ENCODE measurements around the gene RIC8B. TPM values are rescaled to one million over a fixed set of nuclear protein-coding genes. Genes with fewer than 3 reads are reported as not detected.

The RIC8B gene
- total and polyA plus RNA-seq, 7 experiments from 2014 or later, result 8.0 to 21.1 (median 13.4) TPM

DNA sequence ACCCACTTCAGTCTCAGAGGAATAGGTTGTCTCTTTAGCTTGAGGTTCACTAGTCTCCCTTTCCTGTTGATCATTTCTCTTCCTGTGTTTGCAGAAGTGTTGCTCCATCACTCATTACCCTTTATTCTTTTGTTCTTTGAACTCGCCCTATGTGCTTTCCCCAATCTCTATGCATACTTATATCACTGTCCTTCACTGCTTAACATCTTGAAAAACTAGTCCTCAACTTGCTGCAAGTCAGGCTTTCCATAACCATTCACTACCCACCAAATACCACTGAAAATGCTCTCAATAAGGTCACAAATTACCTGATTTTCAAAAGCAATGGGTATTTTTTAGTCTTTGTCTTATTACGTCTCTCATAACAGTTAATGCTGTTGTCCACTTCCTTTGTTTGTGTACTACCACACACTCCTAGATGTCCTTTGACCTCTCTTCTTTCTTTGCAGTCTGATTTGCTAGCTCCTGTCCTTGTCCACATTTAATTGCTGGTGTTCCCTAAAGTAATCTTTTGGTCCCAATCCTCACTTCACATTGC is 80.8 kb downstream of the RIC8B start:
- intact Hi-C loops (cut with micrococcal nuclease), result no loop called here
- H3K4me3 ChIP-seq (ENCODE audit: low read length), result no peak overlapping the region
- ATAC-seq (no peak), DNase-seq (peak in 1 of 9 donors; percentile 19)
- Mint-ChIP-seq H3K27me3 (no peaks in the 10 kb centered on the region), H3K9me3 (no peaks in the 10 kb centered on the region), H3K4me3 (no peak overlapping the region), H3K27ac (no peak overlapping the region), H3K4me1 (peaks cover 0 to 9% (median 5%) of the 10 kb centered on the region in 7 donors), H3K36me3 (peaks cover 0 to 31% (median 7%) of the 10 kb centered on the region in 5 donors)
- H3K9me3 ChIP-seq (ENCODE audit: control insufficient read depth in 2 of 3, low read length in 3 of 3), result no peaks in the 10 kb centered on the region
- CTCF ChIA-PET, result no interaction called here
- H3K27ac ChIP-seq (ENCODE audit: low read depth, low read length), result no peak overlapping the region
- POLR2A ChIA-PET, result no interaction called here
- H3K4me1 ChIP-seq (ENCODE audit: control insufficient read depth in 2 of 2, insufficient read depth in 2 of 2, low read length in 2 of 2), result peaks cover 0 to 5% of the 10 kb centered on the region in 2 donors
- H3K36me3 ChIP-seq (ENCODE audit: control insufficient read depth in 2 of 3, insufficient read depth in 3 of 3, low read length in 3 of 3), result peaks cover 0 to 11% (median 0%) of the 10 kb centered on the region in 3 experiments
- H3K27me3 ChIP-seq (ENCODE audit: control insufficient read depth in 2 of 2, insufficient read depth in 2 of 2, low read length in 2 of 2), result no peaks in the 10 kb centered on the region

DNA sequence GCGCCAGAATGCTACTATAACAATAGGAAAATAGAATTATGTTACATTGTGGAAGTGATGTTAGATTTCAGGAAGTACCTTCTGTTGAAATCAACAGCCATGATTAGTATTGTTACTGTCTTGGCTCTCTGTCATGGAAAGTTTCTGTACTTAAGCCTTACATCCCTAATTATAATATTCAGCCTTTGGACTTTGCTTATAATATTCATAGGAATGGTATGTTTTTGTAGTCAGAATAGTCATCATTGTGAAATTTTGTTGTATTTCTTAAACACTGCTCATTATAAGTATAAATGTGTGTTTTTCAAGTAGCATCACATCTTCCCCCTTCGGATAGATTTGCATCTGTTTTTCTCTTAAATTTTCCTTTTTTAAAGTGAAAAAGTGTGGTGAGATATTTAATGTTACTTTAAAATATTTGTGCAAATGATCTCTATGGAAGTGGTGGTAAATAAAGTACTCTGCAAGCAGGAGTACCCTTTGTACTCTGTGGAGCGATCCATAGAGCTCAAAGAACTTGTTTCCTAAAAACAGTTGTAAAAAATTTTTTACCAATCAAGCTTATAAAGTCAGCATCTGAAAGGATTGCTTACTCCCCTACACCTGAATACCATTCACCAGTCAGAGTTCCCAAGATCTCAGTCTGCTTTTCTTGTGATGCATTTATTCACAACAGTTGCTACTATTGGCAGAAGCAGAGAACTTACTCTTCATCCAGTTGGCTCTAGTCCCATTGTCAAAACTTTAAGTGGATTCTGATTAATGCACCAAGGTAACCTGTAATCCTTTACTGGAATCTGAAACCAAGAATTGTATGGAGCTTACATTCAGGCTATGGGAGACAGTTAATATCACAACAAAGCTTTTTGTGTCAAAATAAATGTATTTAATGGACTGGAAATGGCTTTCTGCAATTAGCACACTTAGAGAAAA is 87.8 kb downstream of the RIC8B start:
- CTCF ChIA-PET, result interaction anchor here (0.6 kb wide), 1 partner anchor 8 kb away, joined by 4 read pairs; no protein-coding TSS in a partner anchor
- no peak overlapping the region for H3K27ac Mint-ChIP-seq
- Histone ChIP-seq H3K4me3 (ENCODE audit: low read length) (no peak overlapping the region), H3K4me1 (ENCODE audit: control insufficient read depth in 2 of 2, insufficient read depth in 2 of 2, low read length in 2 of 2) (no peaks in the 10 kb centered on the region), H3K9me3 (ENCODE audit: control insufficient read depth in 2 of 3, low read length in 3 of 3) (no peaks in the 10 kb centered on the region), H3K27ac (ENCODE audit: low read depth, low read length) (no peak overlapping the region), H3K27me3 (ENCODE audit: control insufficient read depth in 2 of 2, insufficient read depth in 2 of 2, low read length in 2 of 2) (no peaks in the 10 kb centered on the region), H3K36me3 (ENCODE audit: control insufficient read depth in 2 of 3, insufficient read depth in 3 of 3, low read length in 3 of 3) (peaks cover 0 to 13% (median 10%) of the 10 kb centered on the region in 3 experiments)
- no peaks in the 10 kb centered on the region for H3K9me3 Mint-ChIP-seq
- peaks cover 12 to 58% (median 25%) of the 10 kb centered on the region in 5 donors for H3K36me3 Mint-ChIP-seq
- intact Hi-C loops (cut with micrococcal nuclease), result no loop called here
- POLR2A ChIA-PET, result no interaction called here
- H3K4me1 Mint-ChIP-seq, result peaks cover 0 to 5% (median 0%) of the 10 kb centered on the region in 7 donors
- no peak overlapping the region for H3K4me3 Mint-ChIP-seq
- no peak for ATAC-seq
- H3K27me3 Mint-ChIP-seq, result no peaks in the 10 kb centered on the region
- DNase-seq, result no peak

DNA sequence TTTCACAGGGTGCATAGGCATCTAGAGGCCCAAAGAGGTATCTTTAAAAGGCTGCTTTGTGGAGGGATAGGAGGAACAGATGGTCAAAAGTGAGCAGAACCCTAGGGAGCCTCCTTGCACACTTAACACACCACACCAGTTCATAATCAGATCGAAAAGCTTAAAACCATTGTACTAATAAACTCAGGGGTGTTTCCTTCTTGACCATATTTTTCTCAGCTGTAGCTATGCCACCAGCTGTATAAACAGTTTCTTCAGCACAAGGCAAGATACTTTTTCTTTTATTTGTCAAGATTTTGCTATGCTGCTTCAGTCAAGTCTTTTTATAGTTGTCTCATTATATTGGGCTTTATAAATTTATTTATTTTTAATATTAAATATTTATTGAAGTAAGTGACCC is 88.7 kb downstream of the RIC8B start:
- Histone ChIP-seq H3K27ac (ENCODE audit: low read depth, low read length) (no peak overlapping the region), H3K4me1 (ENCODE audit: control insufficient read depth in 2 of 2, insufficient read depth in 2 of 2, low read length in 2 of 2) (no peaks in the 10 kb centered on the region), H3K36me3 (ENCODE audit: control insufficient read depth in 2 of 3, insufficient read depth in 3 of 3, low read length in 3 of 3) (peaks cover 0 to 10% (median 10%) of the 10 kb centered on the region in 3 experiments), H3K4me3 (ENCODE audit: low read length) (no peak overlapping the region), H3K27me3 (ENCODE audit: control insufficient read depth in 2 of 2, insufficient read depth in 2 of 2, low read length in 2 of 2) (no peaks in the 10 kb centered on the region), H3K9me3 (ENCODE audit: control insufficient read depth in 2 of 3, low read length in 3 of 3) (no peaks in the 10 kb centered on the region)
- Mint-ChIP-seq H3K4me3 (no peak overlapping the region), H3K36me3 (peaks cover 12 to 60% (median 29%) of the 10 kb centered on the region in 5 donors), H3K27ac (peak overlapping the region in 1 of 9 donors; percentile 17), H3K9me3 (no peaks in the 10 kb centered on the region), H3K27me3 (no peaks in the 10 kb centered on the region), H3K4me1 (peaks cover 0 to 5% (median 0%) of the 10 kb centered on the region in 7 donors)
- intact Hi-C loops (cut with micrococcal nuclease), result no loop called here
- ChIA-PET POLR2A (no interaction called here), CTCF (interaction anchor here (0.6 kb wide), 1 partner anchor 483 kb away, joined by 5 read pairs; no protein-coding TSS in a partner anchor)
- ATAC-seq, result no peak
- no peak for DNase-seq

DNA sequence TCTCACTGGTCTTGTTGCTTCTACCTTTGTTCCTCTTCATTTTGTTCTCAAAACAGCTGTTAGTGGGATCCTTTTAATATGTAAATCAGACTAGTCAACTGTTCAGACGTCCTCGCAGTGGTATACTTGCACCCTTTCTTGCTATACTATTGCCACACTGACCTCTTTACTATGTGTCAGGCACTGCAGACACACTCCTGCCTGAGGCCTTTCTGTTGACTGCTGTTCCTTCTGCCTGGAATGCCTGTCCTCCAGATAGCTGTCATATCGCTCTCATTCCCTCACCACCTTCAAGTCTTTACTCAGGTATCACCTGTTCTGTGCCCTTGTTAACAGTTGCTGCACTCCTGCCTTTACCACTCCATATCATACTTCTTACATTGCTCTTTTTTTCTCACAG is 91.2 kb downstream of the RIC8B start:
- H3K9me3 ChIP-seq (ENCODE audit: control insufficient read depth in 2 of 3, low read length in 3 of 3), result no peaks in the 10 kb centered on the region
- no peaks in the 10 kb centered on the region for H3K27me3 ChIP-seq (ENCODE audit: control insufficient read depth in 2 of 2, insufficient read depth in 2 of 2, low read length in 2 of 2)
- ATAC-seq, result no peak
- ChIA-PET POLR2A (no interaction called here), CTCF (no interaction called here)
- H3K27ac ChIP-seq (ENCODE audit: low read depth, low read length), result no peak overlapping the region
- Mint-ChIP-seq H3K36me3 (peaks cover 4 to 48% (median 24%) of the 10 kb centered on the region in 5 donors), H3K4me1 (peaks cover 0 to 5% (median 0%) of the 10 kb centered on the region in 7 donors), H3K4me3 (no peak overlapping the region), H3K27me3 (no peaks in the 10 kb centered on the region), H3K27ac (no peak overlapping the region), H3K9me3 (no peaks in the 10 kb centered on the region)
- DNase-seq, result no peak
- no peaks in the 10 kb centered on the region for H3K4me1 ChIP-seq (ENCODE audit: control insufficient read depth in 2 of 2, insufficient read depth in 2 of 2, low read length in 2 of 2)
- H3K36me3 ChIP-seq (ENCODE audit: control insufficient read depth in 2 of 3, insufficient read depth in 3 of 3, low read length in 3 of 3), result peaks cover 0 to 9% (median 8%) of the 10 kb centered on the region in 3 experiments
- intact Hi-C loops (cut with micrococcal nuclease), result no loop called here
- no peak overlapping the region for H3K4me3 ChIP-seq (ENCODE audit: low read length)

DNA sequence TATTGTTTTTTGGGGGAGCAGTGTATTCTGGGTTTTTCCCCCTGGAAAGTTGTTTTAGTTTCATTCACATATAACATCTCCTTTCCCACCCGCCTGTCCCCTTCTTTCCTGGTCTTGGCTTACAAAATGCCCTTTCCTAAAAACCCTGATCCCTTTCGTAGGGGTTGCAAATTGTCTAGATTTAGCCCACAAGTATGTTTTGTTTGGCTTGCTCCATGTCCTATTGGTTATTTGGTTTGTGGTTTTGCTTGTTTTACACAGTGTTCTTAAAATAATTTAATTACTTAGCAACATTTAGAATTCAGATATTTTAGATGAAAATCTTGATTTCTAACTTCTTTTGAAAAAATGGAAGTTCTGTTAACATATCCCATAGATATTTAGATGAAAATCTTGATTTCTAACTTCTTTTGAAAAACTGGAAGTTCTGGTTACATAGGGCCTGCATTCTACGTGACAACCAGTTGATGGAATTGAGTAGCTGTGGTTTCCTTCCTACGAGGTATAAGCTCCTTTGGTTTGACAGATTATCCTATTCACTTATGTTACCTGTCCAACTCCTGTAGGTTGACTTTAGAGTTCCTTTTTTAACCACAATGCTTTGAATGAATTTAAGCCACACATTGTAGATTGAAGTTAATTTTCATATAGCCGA is 92.1 kb downstream of the RIC8B start:
- Mint-ChIP-seq H3K27ac (peak overlapping the region in 1 of 9 donors; percentile 76), H3K27me3 (no peaks in the 10 kb centered on the region), H3K4me3 (no peak overlapping the region), H3K9me3 (no peaks in the 10 kb centered on the region), H3K4me1 (peaks cover 0 to 5% (median 0%) of the 10 kb centered on the region in 7 donors), H3K36me3 (peaks cover 1 to 46% (median 28%) of the 10 kb centered on the region in 5 donors)
- Histone ChIP-seq H3K27ac (ENCODE audit: low read depth, low read length) (no peak overlapping the region), H3K9me3 (ENCODE audit: control insufficient read depth in 2 of 3, low read length in 3 of 3) (no peaks in the 10 kb centered on the region), H3K4me1 (ENCODE audit: control insufficient read depth in 2 of 2, insufficient read depth in 2 of 2, low read length in 2 of 2) (no peaks in the 10 kb centered on the region), H3K27me3 (ENCODE audit: control insufficient read depth in 2 of 2, insufficient read depth in 2 of 2, low read length in 2 of 2) (no peaks in the 10 kb centered on the region), H3K4me3 (ENCODE audit: low read length) (no peak overlapping the region), H3K36me3 (ENCODE audit: control insufficient read depth in 2 of 3, insufficient read depth in 3 of 3, low read length in 3 of 3) (peaks cover 0 to 10% (median 4%) of the 10 kb centered on the region in 3 experiments)
- intact Hi-C loops (cut with micrococcal nuclease), result no loop called here
- DNase-seq (no peak), ATAC-seq (no peak)
- POLR2A ChIA-PET, result no interaction called here
- CTCF ChIA-PET, result interaction anchor here (0.6 kb wide), 1 partner anchor 480 kb away, joined by 3 read pairs; no protein-coding TSS in a partner anchor

DNA sequence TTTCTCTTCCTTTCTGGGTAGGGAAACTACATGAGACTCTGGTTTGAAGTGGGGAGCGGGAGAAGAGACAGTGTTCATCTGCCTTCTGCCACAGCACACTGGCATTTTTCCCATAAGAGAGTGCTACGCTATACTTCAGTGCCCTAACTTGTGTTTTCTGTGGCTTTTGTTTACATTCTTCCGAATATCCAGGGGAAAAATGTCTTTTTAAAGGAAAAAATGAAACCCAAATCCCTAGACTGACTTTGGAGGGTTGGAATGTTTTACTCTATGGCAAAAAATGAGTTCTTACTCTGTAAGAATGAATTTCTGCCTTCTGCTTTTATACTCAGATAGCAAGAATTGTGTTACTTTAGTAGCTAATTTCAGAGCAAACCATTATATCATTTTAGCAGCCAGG is 93.2 kb downstream of the RIC8B start:
- Mint-ChIP-seq H3K36me3 (peaks cover 3 to 47% (median 34%) of the 10 kb centered on the region in 5 donors), H3K9me3 (peaks cover 0 to 1% (median 0%) of the 10 kb centered on the region in 11 donors), H3K27ac (no peak overlapping the region), H3K27me3 (no peaks in the 10 kb centered on the region), H3K4me1 (peaks cover 0 to 5% (median 0%) of the 10 kb centered on the region in 7 donors), H3K4me3 (no peak overlapping the region)
- H3K4me1 ChIP-seq (ENCODE audit: control insufficient read depth in 2 of 2, insufficient read depth in 2 of 2, low read length in 2 of 2), result no peaks in the 10 kb centered on the region
- H3K27ac ChIP-seq (ENCODE audit: low read depth, low read length), result no peak overlapping the region
- no peaks in the 10 kb centered on the region for H3K9me3 ChIP-seq (ENCODE audit: control insufficient read depth in 2 of 3, low read length in 3 of 3)
- ATAC-seq (no peak), DNase-seq (no peak)
- H3K27me3 ChIP-seq (ENCODE audit: control insufficient read depth in 2 of 2, insufficient read depth in 2 of 2, low read length in 2 of 2), result no peaks in the 10 kb centered on the region
- peaks cover 0 to 16% (median 0%) of the 10 kb centered on the region in 3 experiments for H3K36me3 ChIP-seq (ENCODE audit: control insufficient read depth in 2 of 3, insufficient read depth in 3 of 3, low read length in 3 of 3)
- ChIA-PET CTCF (no interaction called here), POLR2A (no interaction called here)
- H3K4me3 ChIP-seq (ENCODE audit: low read length), result no peak overlapping the region
- intact Hi-C loops (cut with micrococcal nuclease), result no loop called here

All from naive thymus-derived CD4-positive, alpha-beta T cell (primary cell).